ENCODE measurements around the gene ANKMY2. TPM values are rescaled to one million over a fixed set of nuclear protein-coding genes. Genes with fewer than 3 reads are reported as not detected.

The ANKMY2 gene
- total and polyA plus RNA-seq, 10 donors, result 4.6 to 19.9 (median 11.4) TPM

GRCh38 chr7:16550671-16551070, 94.9 kb downstream of the ANKMY2 start:
- Histone ChIP-seq H3K4me3 (no peak overlapping the region), H3K27ac (no peak overlapping the region), H3K9me3 (no peaks in the 10 kb centered on the region), H3K4me1 (no peaks in the 10 kb centered on the region), H3K27me3 (replicated peaks in 1 of 7) (no peaks in the 10 kb centered on the region), H3K36me3 (no peaks in the 10 kb centered on the region)
- intact Hi-C loops (cut with DNase I; ENCODE audit: low total_unique reads), result no loop called here
- no peak for DNase-seq
- TF ChIP-seq CTCF (IDR thresholded peaks at IDR 0.05 in 8 of 11, conservative IDR thresholded peaks at IDR 0.05 in 3 of 11), result no peak
- no peak for TF ChIP-seq POLR2A (IDR thresholded peaks at IDR 0.05)
- 86 to 97% (median 91%) methylated on average over 1 of the region's 1 CpG for WGBS, 5 donors

Other genes starting within 250 kb of the ANKMY2 start
- 1 to 10 TPM in 4 of 7 donors, under 1 TPM in 3; 0.76 to 3.1 (median 1.2) TPM for gene CRPPA, start 224.2 kb downstream of the ANKMY2 start, total RNA-seq
- gene CRPPA, start 224.2 kb downstream of the ANKMY2 start, polyA plus RNA-seq, result under 1 TPM; 0.15 to 0.35 (median 0.17) TPM
- not detected for gene SOSTDC1, start 180.0 kb downstream of the ANKMY2 start, total RNA-seq
- not detected for gene SOSTDC1, start 180.0 kb downstream of the ANKMY2 start, polyA plus RNA-seq
- gene LRRC72, start 118.9 kb downstream of the ANKMY2 start, total RNA-seq, result not detected
- not detected for gene LRRC72, start 118.9 kb downstream of the ANKMY2 start, polyA plus RNA-seq
- gene BZW2, start 427 bp upstream of the ANKMY2 start, total RNA-seq, result 10 to 100 TPM; 19.4 to 36.8 (median 26.6) TPM
- 10 to 100 TPM; 23.2 to 40.5 (median 28.8) TPM for gene BZW2, start 427 bp upstream of the ANKMY2 start, polyA plus RNA-seq
- gene TSPAN13, start 108.0 kb upstream of the ANKMY2 start, total RNA-seq, result 10 to 100 TPM; 30.1 to 52.6 (median 47.0) TPM
- 10 to 100 TPM; 39.7 to 53.0 (median 42.5) TPM for gene TSPAN13, start 108.0 kb upstream of the ANKMY2 start, polyA plus RNA-seq
- not detected for gene AGR2, start 159.2 kb upstream of the ANKMY2 start, total RNA-seq
- gene AGR2, start 159.2 kb upstream of the ANKMY2 start, polyA plus RNA-seq, result under 1 TPM; 0.17 to 0.38 (median 0.28) TPM
- not detected for gene AGR3, start 236.2 kb upstream of the ANKMY2 start, total RNA-seq
- gene AGR3, start 236.2 kb upstream of the ANKMY2 start, polyA plus RNA-seq, result under 1 TPM in 1 of 3 donors, not detected in 2; 0.38 TPM

All from spleen (tissue), 11 donors.